SK-N-SH (cell line): ENCODE results near the gene MLC1. TPM values are rescaled to one million over a fixed set of nuclear protein-coding genes. Genes with fewer than 3 reads are reported as not detected.

Experiments used
- CTCF ChIA-PET: fragments of 300-600, 350-600 bp; formaldehyde crosslinking; extraction: SDS; loops from one replicate; lab custom pipeline; 2021; lab: Yijun Ruan, JAX
- POLR2A ChIA-PET: fragments of 350-600 bp; sonication (Branson Sonifier 250); formaldehyde crosslinking; extraction: SDS; loops from one replicate; lab custom pipeline; 2020; ENCODE audit warnings: antibody characterized with exemption, inconsistent platforms; lab: Yijun Ruan, JAX
- DNase-seq: peaks from one replicate; pipeline ENCODE4 v3.0.0; 2012
- H2AFZ ChIP-seq: fragments of 200-600 bp; sonication (generic); 2 replicates; pipeline ENCODE4 v1.8.1; 2016; ENCODE audit warnings: antibody characterized with exemption, mild to moderate bottlenecking, low read depth
- H3F3A ChIP-seq: fragments of 200-600 bp; sonication (generic); replicated peaks from 2 replicates; pipeline ENCODE3; 2016; ENCODE audit warnings: antibody characterized with exemption, mild to moderate bottlenecking; ENCODE audit not compliant: insufficient read depth
- H3K27ac ChIP-seq, 2 experiments: fragments of 200-500 bp in 1 of 2; fragments of 200-600 bp in 1 of 2; sonication (Bioruptor generic) in 1 of 2; sonication (generic), shearing (Covaris generic) in 1 of 2; 2 replicates each; pipeline versions ENCODE4 v1.5.1 to v1.6.1; 2014 to 2016; ENCODE audit warnings: low read depth in 2 of 2, inconsistent platforms in 1 of 2, low read length in 1 of 2, mild to moderate bottlenecking in 1 of 2, mixed read lengths in 1 of 2
- H3K27me3 ChIP-seq: fragments of 200-600 bp; sonication (generic), shearing (Covaris generic); 2 replicates; pipeline ENCODE4 v1.6.1; 2016; ENCODE audit warnings: mixed run types; ENCODE audit not compliant: insufficient read depth
- H3K36me3 ChIP-seq, 2 experiments: fragments of 200-500 bp in 1 of 2; fragments of 200-600 bp in 1 of 2; sonication (Bioruptor generic) in 1 of 2; sonication (generic) in 1 of 2; replicated peaks in 1 of 2; 2 replicates each; pipeline versions ENCODE3 to v1.5.1; 2014 to 2016; ENCODE audit warnings: low read length in 1 of 2, mild to moderate bottlenecking in 1 of 2; ENCODE audit not compliant: insufficient read depth in 2 of 2, control insufficient read depth in 1 of 2
- H3K4me1 ChIP-seq, 2 experiments: fragments of 200-500 bp in 1 of 2; fragments of 200-600 bp in 1 of 2; sonication (Bioruptor generic) in 1 of 2; sonication (generic), shearing (Covaris generic) in 1 of 2; 2 replicates each; pipeline versions ENCODE4 v1.5.1 to v1.6.1; 2014 to 2016; ENCODE audit warnings: low read depth in 1 of 2, low read length in 1 of 2, mixed run types in 1 of 2; ENCODE audit not compliant: insufficient read depth in 2 of 2, control insufficient read depth in 1 of 2
- H3K4me2 ChIP-seq: fragments of 200-600 bp; sonication (generic), shearing (Covaris generic); 2 replicates; pipeline ENCODE4 v1.6.1; 2017; ENCODE audit warnings: mixed run types
- H3K4me3 ChIP-seq, 2 experiments: fragments of 200-500 bp in 1 of 2; fragments of 200-600 bp in 1 of 2; sonication (Bioruptor generic) in 1 of 2; sonication (generic), shearing (Covaris generic) in 1 of 2; 2 replicates each; pipeline versions ENCODE4 v1.5.1 to v1.8.1; 2014 to 2016; ENCODE audit warnings: low read depth in 2 of 2, inconsistent platforms in 1 of 2, low read length in 1 of 2, mild to moderate bottlenecking in 1 of 2, mixed read lengths in 1 of 2, moderate library complexity in 1 of 2
- H3K79me2 ChIP-seq: fragments of 200-600 bp; sonication (generic); 2 replicates; pipeline ENCODE4 v1.8.1; 2017; ENCODE audit warnings: mild to moderate bottlenecking; ENCODE audit not compliant: insufficient read depth
- H3K9ac ChIP-seq: fragments of 200-600 bp; sonication (generic); 2 replicates; pipeline ENCODE4 v1.6.1; 2017; ENCODE audit warnings: mixed run types
- H3K9me2 ChIP-seq: fragments of 200-600 bp; sonication (generic); 2 replicates; pipeline ENCODE4 v1.6.1; 2017; ENCODE audit warnings: mixed run types
- H3K9me3 ChIP-seq: fragments of 200-600 bp; sonication (generic); 2 replicates; pipeline ENCODE4 v1.6.1; 2017; ENCODE audit warnings: mixed run types, mild to moderate bottlenecking, moderate library complexity
- H4K20me1 ChIP-seq: fragments of 200-600 bp; sonication (generic); 2 replicates; pipeline ENCODE4 v1.6.1; 2017; ENCODE audit warnings: mild to moderate bottlenecking, mixed run types; ENCODE audit not compliant: insufficient read depth
- CTCF ChIP-seq: fragments of 200-600 bp; sonication (generic); IDR thresholded peaks from 2 replicates; pipeline ENCODE4 v1.6.1; 2017; ENCODE audit warnings: antibody characterized with exemption, mild to moderate bottlenecking, moderate library complexity
- ELF1 ChIP-seq: IDR thresholded peaks from 2 replicates; pipeline ENCODE4 v1.4.0; 2012
- EP300 ChIP-seq, 2 experiments: IDR thresholded peaks; 2 replicates each; pipeline versions ENCODE4 v1.4.0 to v1.6.1; 2012; ENCODE audit warnings: borderline replicate concordance in 1 of 2, low read depth in 1 of 2, low read length in 1 of 2
- JUND ChIP-seq: IDR thresholded peaks from 2 replicates; pipeline ENCODE4 v1.4.0; 2012
- MAX ChIP-seq: IDR thresholded peaks from 2 replicates; pipeline ENCODE4 v1.4.0; 2012; ENCODE audit warnings: low read depth
- NRF1 ChIP-seq: IDR thresholded peaks from 2 replicates; pipeline ENCODE4 v1.6.1; 2012; ENCODE audit warnings: low read depth, mild to moderate bottlenecking, low read length
- PBX3 ChIP-seq: IDR thresholded peaks from 2 replicates; pipeline ENCODE4; 2012
- REST ChIP-seq: IDR thresholded peaks from 2 replicates; pipeline ENCODE4 v1.6.1; 2012; ENCODE audit warnings: mild to moderate bottlenecking, low read depth, low read length, moderate library complexity
- TCF12 ChIP-seq: IDR thresholded peaks from 2 replicates; pipeline ENCODE4 v1.4.0; 2012
- USF1 ChIP-seq: IDR thresholded peaks from 2 replicates; pipeline ENCODE4 v1.4.0; 2012; ENCODE audit warnings: low read depth, borderline replicate concordance
- WGBS: methylation state at CpG from one replicate; pipeline ENCODE4 v1.1.6; 2017; ENCODE audit warnings: low lambda C conversion rate; 5-methylcytosine and 5-hydroxymethylcytosine counted together
- polyA plus RNA-seq, 3 experiments: library from polyadenylated mRNA; depleted of rRNA; stranded (reverse); fragments of >200 nt; gene quantifications; 2 replicates each; pipeline ENCODE4 v1.2.3, GENCODE V29; 2012

The MLC1 gene
- polyA plus RNA-seq, 1 of the 3 experiments (the other 2 are of a cell fraction): not detected

GRCh38 chr22:50081426-50082196, 3.6 kb downstream of the MLC1 start:
- Histone ChIP-seq H3K27me3 (no peaks in the 10 kb centered on the region; the same call in 1 of the 2 replicates), H3K27ac (no peak overlapping the region), H3K4me1 (peaks cover 0 to 16% of the 10 kb centered on the region in 2 experiments; a peak in 1 of 4 replicates), H3K9me2 (no peaks in the 10 kb centered on the region), H4K20me1 (no peaks in the 10 kb centered on the region), H3K4me2 (no peak overlapping the region), H3K4me3 (no peak overlapping the region), H3F3A (no peaks in the 10 kb centered on the region), H3K36me3 (no peaks in the 10 kb centered on the region), H3K79me2 (no peaks in the 10 kb centered on the region), H3K9me3 (no peaks in the 10 kb centered on the region), H2AFZ (no peak overlapping the region), H3K9ac (no peak overlapping the region)
- DNase-seq: peak; percentile 36
- 74% methylated on average over 16 of the region's 27 CpGs for WGBS
- ChIA-PET POLR2A (interaction anchor here (0.6 kb wide), 1 partner anchor 47 kb away, joined by 3 read pairs; no protein-coding TSS in a partner anchor), CTCF (interaction anchor here (0.7 to 1.3 kb wide), 3 partner anchors 9 to 132 kb away, joined by 3 to 4 read pairs (median 4); no protein-coding TSS in a partner anchor)
- TF ChIP-seq REST (no peak), NRF1 (no peak), EP300 (IDR thresholded peaks at IDR 0.05; ENCODE audit: borderline replicate concordance in 1 of 2, low read depth in 1 of 2, low read length in 1 of 2) (no peak), MAX (no peak), ELF1 (no peak), TCF12 (no peak)

- Histone ChIP-seq H4K20me1 (no peaks in the 10 kb centered on the region), H3K4me1 (peaks cover 0 to 16% of the 10 kb centered on the region in 2 experiments; a peak in 1 of 4 replicates), H2AFZ (no peak overlapping the region), H3K27me3 (no peaks in the 10 kb centered on the region; the same call in 1 of the 2 replicates), H3K4me2 (no peak overlapping the region), H3K79me2 (no peaks in the 10 kb centered on the region), H3K9me3 (no peaks in the 10 kb centered on the region), H3K9me2 (no peaks in the 10 kb centered on the region), H3K36me3 (no peaks in the 10 kb centered on the region), H3K27ac (no peak overlapping the region), H3F3A (no peaks in the 10 kb centered on the region), H3K9ac (no peak overlapping the region), H3K4me3 (no peak overlapping the region)
- peak; percentile 19 for DNase-seq
- ChIA-PET POLR2A (no interaction called here), CTCF (interaction anchor here (1.2 kb wide), 1 partner anchor 318 kb away, joined by 3 read pairs; no protein-coding TSS in a partner anchor)
- 63% methylated on average over 12 of the region's 13 CpGs for WGBS
- TF ChIP-seq JUND: no peak
- no peak for TF ChIP-seq USF1
- TF ChIP-seq PBX3: no peak
- TF ChIP-seq MAX: no peak
- TF ChIP-seq EP300 (IDR thresholded peaks at IDR 0.05; ENCODE audit: borderline replicate concordance in 1 of 2, low read depth in 1 of 2, low read length in 1 of 2): no peak
- TF ChIP-seq CTCF: no peak
Measured at GRCh38 chr22:50080077-50080465, 5.2 kb downstream of the MLC1 start.
